ENCODE data around the gene TRIM2. TPM values are rescaled to one million over a fixed set of nuclear protein-coding genes. Genes with fewer than 3 reads are reported as not detected.

The TRIM2 gene
- polyA plus RNA-seq, 3 donors, result 0.50 to 0.96 (median 0.76) TPM

DNA sequence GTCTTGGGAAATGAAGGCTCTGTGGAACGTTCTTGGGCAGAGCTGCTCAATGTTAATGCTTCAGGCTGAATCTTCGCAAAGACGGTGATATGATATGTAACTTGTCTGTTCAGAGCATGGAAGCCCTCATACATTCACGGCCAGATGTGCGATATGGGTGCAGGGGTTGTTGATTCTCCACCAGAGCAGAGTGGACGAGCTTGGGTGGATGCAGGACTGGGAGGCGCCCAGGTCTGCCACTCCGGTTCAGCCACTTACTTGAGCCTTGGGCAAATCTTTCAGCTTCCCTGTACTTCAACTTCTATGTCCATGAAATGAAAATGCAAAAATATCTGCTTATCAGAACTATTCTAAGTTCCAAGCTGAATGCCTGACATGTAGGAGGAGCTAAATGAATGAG, 92.9 kb downstream of the TRIM2 start:
- Mint-ChIP-seq H3K27me3 (ENCODE audit: low read depth in 3 of 3) (peaks cover 0 to 2% (median 0%) of the 10 kb centered on the region in 3 donors), H3K9me3 (peaks cover 7 to 20% (median 13%) of the 10 kb centered on the region in 7 donors), H3K36me3 (no peaks in the 10 kb centered on the region), H3K27ac (no peak overlapping the region), H3K4me1 (peaks cover 3% of the 10 kb centered on the region), H3K4me3 (no peak overlapping the region)
- H3K4me3 ChIP-seq (replicated peaks in 1 of 3; ENCODE audit: low read depth in 2 of 3, low read length in 3 of 3), result no peak overlapping the region
- no peak overlapping the region for H3K27ac ChIP-seq (ENCODE audit: low read depth in 1 of 2, low read length in 2 of 2)
- H2AFZ ChIP-seq (ENCODE audit: insufficient read depth, low read depth, low read length, poor library complexity, severe bottlenecking), result no peak overlapping the region
- peaks cover 4 to 7% of the 10 kb centered on the region in 2 donors for H3K9me3 ChIP-seq (replicated peaks in 1 of 2; ENCODE audit: control insufficient read depth in 1 of 2, insufficient read depth in 1 of 2, low read length in 2 of 2)
- no peaks in the 10 kb centered on the region for H4K20me1 ChIP-seq (ENCODE audit: insufficient read depth, low read length)
- H3K27me3 ChIP-seq (ENCODE audit: control insufficient read depth in 2 of 2, insufficient read depth in 2 of 2, low read length in 2 of 2), result no peaks in the 10 kb centered on the region
- TF ChIP-seq, protein P1, sequence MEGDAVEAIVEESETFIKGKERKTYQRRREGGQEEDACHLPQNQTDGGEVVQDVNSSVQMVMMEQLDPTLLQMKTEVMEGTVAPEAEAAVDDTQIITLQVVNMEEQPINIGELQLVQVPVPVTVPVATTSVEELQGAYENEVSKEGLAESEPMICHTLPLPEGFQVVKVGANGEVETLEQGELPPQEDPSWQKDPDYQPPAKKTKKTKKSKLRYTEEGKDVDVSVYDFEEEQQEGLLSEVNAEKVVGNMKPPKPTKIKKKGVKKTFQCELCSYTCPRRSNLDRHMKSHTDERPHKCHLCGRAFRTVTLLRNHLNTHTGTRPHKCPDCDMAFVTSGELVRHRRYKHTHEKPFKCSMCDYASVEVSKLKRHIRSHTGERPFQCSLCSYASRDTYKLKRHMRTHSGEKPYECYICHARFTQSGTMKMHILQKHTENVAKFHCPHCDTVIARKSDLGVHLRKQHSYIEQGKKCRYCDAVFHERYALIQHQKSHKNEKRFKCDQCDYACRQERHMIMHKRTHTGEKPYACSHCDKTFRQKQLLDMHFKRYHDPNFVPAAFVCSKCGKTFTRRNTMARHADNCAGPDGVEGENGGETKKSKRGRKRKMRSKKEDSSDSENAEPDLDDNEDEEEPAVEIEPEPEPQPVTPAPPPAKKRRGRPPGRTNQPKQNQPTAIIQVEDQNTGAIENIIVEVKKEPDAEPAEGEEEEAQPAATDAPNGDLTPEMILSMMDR (IDR thresholded peaks at IDR 0.05), result no peak
- no peaks in the 10 kb centered on the region for H3K36me3 ChIP-seq (replicated peaks in 1 of 2; ENCODE audit: control insufficient read depth in 1 of 2, insufficient read depth in 2 of 2, low read length in 2 of 2)
- intact Hi-C loops (cut with micrococcal nuclease), result no loop called here
- 100% methylated on average over 5 of the region's 8 CpGs for WGBS (ENCODE audit: insufficient coverage)
- H3K9ac ChIP-seq (ENCODE audit: insufficient read depth, low read length, poor library complexity, severe bottlenecking), result no peak overlapping the region
- DNase-seq, result no peak
- no peaks in the 10 kb centered on the region for H3K79me2 ChIP-seq (ENCODE audit: insufficient read depth, low read length)
- H3K4me2 ChIP-seq (replicated peaks; ENCODE audit: extremely low read depth, low read length, poor library complexity, severe bottlenecking), result no peak overlapping the region
- no peaks in the 10 kb centered on the region for H3K4me1 ChIP-seq (ENCODE audit: control insufficient read depth in 1 of 2, insufficient read depth in 2 of 2, low read length in 2 of 2)

DNA sequence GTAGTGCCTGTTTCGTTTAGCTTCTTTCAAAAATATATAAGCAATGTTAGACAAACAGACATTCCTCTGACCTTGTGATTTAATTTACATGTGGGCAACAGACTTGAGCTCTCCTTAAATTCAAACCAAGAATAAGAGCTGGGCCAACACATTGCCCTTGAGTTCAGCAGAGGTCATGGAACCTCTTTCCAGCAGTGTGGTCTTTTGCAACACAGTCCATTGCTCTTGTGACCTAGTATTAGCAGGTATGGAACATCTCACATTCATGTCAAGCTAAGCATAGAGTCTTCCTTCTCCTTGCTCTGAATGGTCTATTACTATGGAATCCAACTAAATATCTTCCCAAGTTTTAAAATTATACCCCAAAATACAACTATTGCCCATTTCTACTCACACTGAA, 106.5 kb downstream of the TRIM2 start:
- Histone ChIP-seq H3K4me3 (replicated peaks in 1 of 3; ENCODE audit: low read depth in 2 of 3, low read length in 3 of 3) (no peak overlapping the region), H3K79me2 (ENCODE audit: insufficient read depth, low read length) (no peaks in the 10 kb centered on the region), H3K4me2 (replicated peaks; ENCODE audit: extremely low read depth, low read length, poor library complexity, severe bottlenecking) (no peak overlapping the region), H3K9ac (ENCODE audit: insufficient read depth, low read length, poor library complexity, severe bottlenecking) (no peak overlapping the region), H2AFZ (ENCODE audit: insufficient read depth, low read depth, low read length, poor library complexity, severe bottlenecking) (no peak overlapping the region), H3K4me1 (ENCODE audit: control insufficient read depth in 1 of 2, insufficient read depth in 2 of 2, low read length in 2 of 2) (no peaks in the 10 kb centered on the region), H3K9me3 (replicated peaks in 1 of 2; ENCODE audit: control insufficient read depth in 1 of 2, insufficient read depth in 1 of 2, low read length in 2 of 2) (no peaks in the 10 kb centered on the region), H3K36me3 (replicated peaks in 1 of 2; ENCODE audit: control insufficient read depth in 1 of 2, insufficient read depth in 2 of 2, low read length in 2 of 2) (no peaks in the 10 kb centered on the region), H3K27me3 (ENCODE audit: control insufficient read depth in 2 of 2, insufficient read depth in 2 of 2, low read length in 2 of 2) (no peaks in the 10 kb centered on the region), H4K20me1 (ENCODE audit: insufficient read depth, low read length) (no peaks in the 10 kb centered on the region), H3K27ac (ENCODE audit: low read depth in 1 of 2, low read length in 2 of 2) (no peak overlapping the region)
- intact Hi-C loops (cut with micrococcal nuclease), result no loop called here
- peaks cover 0 to under 1% (median 0%) of the 10 kb centered on the region in 7 donors for H3K9me3 Mint-ChIP-seq
- no CpG with 5 or more reads among the region's 1 CpG for WGBS (ENCODE audit: insufficient coverage)
- H3K4me3 Mint-ChIP-seq, result no peak overlapping the region
- DNase-seq, result no peak
- no peak overlapping the region for H3K27ac Mint-ChIP-seq
- TF ChIP-seq, protein P1 (IDR thresholded peaks at IDR 0.05), result no peak
- no peaks in the 10 kb centered on the region for H3K36me3 Mint-ChIP-seq
- H3K4me1 Mint-ChIP-seq, result no peaks in the 10 kb centered on the region
- peaks cover 0 to 4% (median 0%) of the 10 kb centered on the region in 3 donors for H3K27me3 Mint-ChIP-seq (ENCODE audit: low read depth in 3 of 3)

Data from CD14-positive monocyte (primary cell).